ENCODE results near the gene NHSL2.

DNA sequence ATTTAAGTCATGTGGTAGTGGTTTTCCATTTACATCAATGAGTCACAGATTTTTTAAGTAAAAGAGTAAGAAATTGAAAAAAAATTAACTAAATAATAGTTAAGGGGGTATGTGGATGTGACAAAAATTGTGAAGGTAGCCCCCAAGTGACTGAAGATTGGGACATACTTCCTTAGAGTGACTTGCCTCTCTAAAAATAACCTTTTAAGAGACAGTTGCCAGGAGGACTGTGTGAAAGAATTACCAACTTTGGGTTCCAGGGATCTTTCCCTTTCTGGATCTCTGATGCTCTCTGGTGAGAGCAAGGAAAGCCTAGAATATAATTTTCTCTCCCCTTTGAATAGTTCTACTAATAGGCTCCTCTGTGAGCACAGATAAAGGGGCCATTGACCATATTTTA, 42.7 kb downstream of the NHSL2 start:
- no peak for TF ChIP-seq TAF1 (IDR thresholded peaks at IDR 0.05; ENCODE audit: borderline replicate concordance, low read depth, low read length)
- no peak for TF ChIP-seq POLR2A (IDR thresholded peaks at IDR 0.05; ENCODE audit: low read depth, low read length)
- TF ChIP-seq POLR2AphosphoS5 (IDR thresholded peaks at IDR 0.05; ENCODE audit: low read depth, low read length), result no peak
